ENCODE results near the gene WWOX.

GRCh38 chr16:78072275-78072674 is 27.2 kb upstream of the WWOX start:
- TF ChIP-seq CTCF (IDR thresholded peaks at IDR 0.05; ENCODE audit: low read depth, low read length) (no peak), POLR2A (IDR thresholded peaks at IDR 0.05; ENCODE audit: extremely low read depth, insufficient read length) (no peak), MAX (IDR thresholded peaks at IDR 0.05; ENCODE audit: low read depth, low read length) (no peak)

All from NB4 (cell line).